Right lobe of liver (tissue), 6 donors: Measurements from ENCODE around the gene DDX6. TPM values are rescaled to one million over a fixed set of nuclear protein-coding genes. Genes with fewer than 3 reads are reported as not detected.

Source experiments
- ATAC-seq, 4 donors: fragments of 200-7000 bp; cut with Tn5 transposase; one replicate each; pipeline ENCODE4 v1.9.1; 2020; ENCODE audit warnings: mild to moderate bottlenecking in 4 of 4, moderate library complexity in 4 of 4
- DNase-seq, 3 donors: peaks; one replicate each; pipeline ENCODE4 v3.0.0-alpha.2; 2020
- H3K27ac ChIP-seq, 3 donors: fragments of 200-600 bp; one replicate each; pipeline ENCODE4 v1.8.0; 2022
- H3K27me3 ChIP-seq, 2 donors: fragments of 200-600 bp; one replicate each; pipeline ENCODE4 v1.8.0; 2022
- H3K36me3 ChIP-seq, 4 donors: fragments of 200-600 bp; sonication (generic) in 1 of 4; one replicate each; pipeline versions ENCODE4 v1.5.1 to v1.8.0; 2017 to 2022; ENCODE audit warnings: control low read depth in 1 of 4
- H3K4me1 ChIP-seq, 4 donors: fragments of 200-600 bp; sonication (generic) in 1 of 4; one replicate each; pipeline versions ENCODE4 v1.5.1 to v1.8.0; 2017 to 2022; ENCODE audit warnings: control low read depth in 1 of 4
- H3K4me3 ChIP-seq, 3 donors: fragments of 200-600 bp; one replicate each; pipeline ENCODE4 v1.8.0; 2022
- H3K9me3 ChIP-seq, 4 donors: fragments of 200-600 bp; sonication (generic) in 1 of 4; one replicate each; pipeline versions ENCODE4 v1.5.1 to v1.8.0; 2017 to 2022; ENCODE audit warnings: control low read depth in 1 of 4
- POLR2A ChIP-seq: fragments of 450-650 bp; IDR thresholded peaks from one replicate; pipeline ENCODE4 v1.6.1; 2017; ENCODE audit warnings: antibody characterized with exemption, mild to moderate bottlenecking
- WGBS: methylation state at CpG from one replicate; pipeline ENCODE4 v1.1.6; 2018; ENCODE audit warnings: low coverage, low lambda C conversion rate; ENCODE audit not compliant: insufficient coverage; ENCODE audit errors: missing lambda C conversion rate; 5-methylcytosine and 5-hydroxymethylcytosine counted together
- intact Hi-C, 2 donors: fragments of 100-400 bp; cut with DNase I; formaldehyde crosslinking; loops; one replicate each; pipeline versions ENCODE4 v1.11.2 to v1.14.1; 2022
- total RNA-seq, 6 experiments: library from RNA; depleted of rRNA in 2 of 6; stranded (reverse); fragments of >200 nt in 2 of 6; fragmentation: NEBNext Ultra II Directional in 3 of 6; extraction: Animal tissue kit (Norgen Biotek cat#: 25700) in 3 of 6; gene quantifications; one replicate each; pipeline versions ENCODE4 v1.1.0 to v1.2.4, GENCODE V29; 2016 to 2023
- TF ChIP-seq, protein P1 (sequence below), 4 donors: fragments of 200-600 bp in 3 of 4; fragments of 450-650 bp in 1 of 4; IDR thresholded peaks; one replicate each; pipeline versions ENCODE4 v1.5.1 to v1.8.0; 2016 to 2022; ENCODE audit warnings: antibody characterized with exemption in 4 of 4, mild to moderate bottlenecking in 2 of 4
- donor health status: DM: no; HTN: yes; CAD: no.
- donor health status: DM: no; HTN: no; CAD: no.
- donor health status: DM: no; HTN: no; CAD: no.
- donor health status: DM: no; HTN: yes; CAD: no.
- donor health status: DM: no; HTN: yes; CAD: no.

The DDX6 gene
- total RNA-seq, 6 experiments from 2014 or later: 37.9 to 46.1 (median 43.3) TPM

GRCh38 chr11:118791961-118792569 lies 1.1 kb upstream of the DDX6 start:
- H3K36me3 ChIP-seq: no peaks in the 10 kb centered on the region
- DNase-seq: peak; percentile 50 to 70 (median 63)
- peak overlapping the region; percentile 73 to 93 (median 91) for H3K4me3 ChIP-seq
- no peaks in the 10 kb centered on the region for H3K9me3 ChIP-seq
- H3K4me1 ChIP-seq: peaks cover 0 to 30% (median 7%) of the 10 kb centered on the region in 4 donors
- H3K27me3 ChIP-seq: no peaks in the 10 kb centered on the region
- TF ChIP-seq, protein P1, sequence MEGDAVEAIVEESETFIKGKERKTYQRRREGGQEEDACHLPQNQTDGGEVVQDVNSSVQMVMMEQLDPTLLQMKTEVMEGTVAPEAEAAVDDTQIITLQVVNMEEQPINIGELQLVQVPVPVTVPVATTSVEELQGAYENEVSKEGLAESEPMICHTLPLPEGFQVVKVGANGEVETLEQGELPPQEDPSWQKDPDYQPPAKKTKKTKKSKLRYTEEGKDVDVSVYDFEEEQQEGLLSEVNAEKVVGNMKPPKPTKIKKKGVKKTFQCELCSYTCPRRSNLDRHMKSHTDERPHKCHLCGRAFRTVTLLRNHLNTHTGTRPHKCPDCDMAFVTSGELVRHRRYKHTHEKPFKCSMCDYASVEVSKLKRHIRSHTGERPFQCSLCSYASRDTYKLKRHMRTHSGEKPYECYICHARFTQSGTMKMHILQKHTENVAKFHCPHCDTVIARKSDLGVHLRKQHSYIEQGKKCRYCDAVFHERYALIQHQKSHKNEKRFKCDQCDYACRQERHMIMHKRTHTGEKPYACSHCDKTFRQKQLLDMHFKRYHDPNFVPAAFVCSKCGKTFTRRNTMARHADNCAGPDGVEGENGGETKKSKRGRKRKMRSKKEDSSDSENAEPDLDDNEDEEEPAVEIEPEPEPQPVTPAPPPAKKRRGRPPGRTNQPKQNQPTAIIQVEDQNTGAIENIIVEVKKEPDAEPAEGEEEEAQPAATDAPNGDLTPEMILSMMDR (IDR thresholded peaks at IDR 0.05): no peak
- no peak for TF ChIP-seq POLR2A
- peak; percentile 1 to 13 (median 3) for ATAC-seq
- WGBS: under 1% methylated on average over 33 of the region's 39 CpGs
- intact Hi-C loops: no loop called here
- peak overlapping the region; percentile 97 to 100 (median 99) for H3K27ac ChIP-seq

DNA sequence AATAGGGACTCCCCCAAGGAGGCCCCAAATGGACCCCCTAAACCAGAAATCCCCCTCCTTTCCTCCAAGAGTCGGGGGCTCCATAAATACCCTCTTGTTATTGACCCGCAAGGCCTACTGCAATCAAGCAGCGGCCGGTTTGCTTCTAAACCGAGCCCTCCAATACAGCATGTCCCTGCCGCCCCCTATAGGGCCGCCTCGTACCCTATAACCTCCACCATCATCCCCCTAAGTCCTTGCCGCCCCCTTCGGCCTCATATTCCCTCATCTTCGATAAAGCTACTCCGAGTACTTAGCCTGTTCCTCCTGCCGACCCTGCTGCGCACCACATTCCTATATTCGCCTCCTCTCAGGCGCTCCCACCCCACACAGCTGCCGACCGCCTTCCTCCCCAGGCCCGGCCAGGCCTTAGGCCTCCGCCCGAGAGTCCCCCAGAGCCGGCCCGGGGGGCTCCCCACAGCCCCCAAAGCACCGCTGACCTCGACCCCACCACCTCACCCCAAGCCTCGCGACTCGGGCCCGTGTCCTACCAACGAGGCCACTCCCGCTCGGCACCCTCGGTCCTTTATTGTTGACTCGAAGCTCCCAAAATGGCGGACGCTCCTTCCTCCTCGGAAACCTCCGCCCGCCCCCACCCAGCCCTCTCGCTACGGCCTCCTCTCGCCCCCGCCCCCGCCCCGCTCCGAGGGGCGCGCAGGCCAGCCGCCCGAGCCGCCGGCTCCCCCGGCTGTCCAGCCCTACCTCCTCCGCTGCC lies 430 bp downstream of the DDX6 start:
- Histone ChIP-seq H3K4me3 (peak overlapping the region; percentile 73 to 93 (median 91)), H3K9me3 (no peaks in the 10 kb centered on the region), H3K27me3 (no peaks in the 10 kb centered on the region), H3K4me1 (peaks cover 0 to 46% (median 7%) of the 10 kb centered on the region in 4 donors), H3K27ac (peak overlapping the region; percentile 97 to 100 (median 99)), H3K36me3 (peaks cover 0 to 6% (median 2%) of the 10 kb centered on the region in 4 donors)
- intact Hi-C loops: no loop called here
- ATAC-seq (peak; percentile 24 to 64 (median 46)), DNase-seq (peak; percentile 72 to 75 (median 74))
- no peak for TF ChIP-seq POLR2A
- TF ChIP-seq, protein P1 (IDR thresholded peaks at IDR 0.05): peak in 3 of 4 donors; percentile 39 to 41 (median 39)
- under 1% methylated on average over 34 of the region's 54 CpGs for WGBS

DNA sequence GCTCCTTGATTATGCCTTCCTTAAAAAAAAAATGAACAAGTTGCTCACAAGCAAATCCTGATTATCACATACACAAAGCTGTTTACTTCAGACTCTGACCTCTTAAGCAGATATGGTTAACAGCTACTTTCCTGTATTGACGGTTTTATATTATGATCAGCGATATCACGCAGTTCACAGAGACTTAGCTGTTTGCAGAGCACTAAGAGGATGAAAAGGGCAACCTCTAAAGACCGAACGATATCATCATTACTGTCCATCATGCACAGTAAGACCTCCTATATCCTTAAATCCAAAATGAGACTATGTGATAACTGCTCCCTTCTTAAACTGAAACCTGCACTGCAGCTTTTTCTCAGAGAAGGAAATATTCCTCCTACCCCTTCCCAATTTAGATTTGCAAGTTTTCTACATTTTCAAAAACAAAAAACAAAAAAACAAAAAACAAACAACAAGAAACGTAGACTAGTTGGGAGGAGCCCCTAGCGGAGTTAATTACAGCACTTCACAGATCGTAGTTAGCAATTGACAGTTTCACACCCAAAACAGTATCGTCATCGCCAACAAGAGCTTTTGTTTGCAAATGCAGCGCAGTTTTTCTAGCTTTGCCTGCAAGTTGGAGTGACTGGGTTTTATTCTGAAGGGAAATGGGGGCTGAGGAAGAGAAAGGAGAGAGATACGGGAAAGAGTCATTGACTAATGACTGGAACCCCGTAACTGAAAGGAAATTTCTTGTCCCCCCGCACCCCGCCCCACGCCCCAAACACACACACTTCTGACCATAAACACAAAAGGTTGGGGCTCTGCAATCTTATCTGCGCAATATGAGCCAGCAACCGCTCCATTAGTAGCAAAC lies 1.2 kb downstream of the DDX6 start:
- intact Hi-C loops: loop anchor here in 1 of 2 donors (10.0 kb wide), 1 partner anchor 95 kb away; no protein-coding TSS in a partner anchor
- peak overlapping the region; percentile 97 to 100 (median 99) for H3K27ac ChIP-seq

More for the DNA sequence above, 1.2 kb downstream of the DDX6 start:
- WGBS: 2% methylated on average over 18 of the region's 18 CpGs
- no peaks in the 10 kb centered on the region for H3K27me3 ChIP-seq
- no peaks in the 10 kb centered on the region for H3K9me3 ChIP-seq
- H3K36me3 ChIP-seq: peaks cover 0 to 11% (median 6%) of the 10 kb centered on the region in 4 donors
- DNase-seq (no peak), ATAC-seq (peak in 1 of 4 donors; percentile 1)
- H3K4me3 ChIP-seq: peak overlapping the region; percentile 73 to 93 (median 91)
- H3K4me1 ChIP-seq: peaks cover 0 to 48% (median 7%) of the 10 kb centered on the region in 4 donors
- TF ChIP-seq POLR2A: no peak
- TF ChIP-seq, protein P1 (IDR thresholded peaks at IDR 0.05): no peak
